GM18520 (cell line): ENCODE results near the gene EOLA1.
"Not testable (repeated sequence)": the region's sequence is repeated elsewhere in the genome, so short reads cannot be mapped to it uniquely, and the experiment has no call there.

Source experiments
- ATAC-seq: cut with Tn5 transposase; IDR thresholded peaks from one replicate; pipeline ENCODE4 v1.9.1; 2021; ENCODE audit not compliant: unreplicated experiment

Gene EOLA1

GRCh38 chrX:149541521-149542047 lies 772 bp downstream of the EOLA1 start:
- ATAC-seq = no peak

GRCh38 chrX:149545545-149546543 lies 5.0 kb downstream of the EOLA1 start:
- not testable (repeated sequence) for ATAC-seq

GRCh38 chrX:149546962-149547361 lies 6.2 kb downstream of the EOLA1 start:
- not testable (repeated sequence) for ATAC-seq

- not testable (repeated sequence) for ATAC-seq
Measured at GRCh38 chrX:149547782-149548181, 7.0 kb downstream of the EOLA1 start.

GRCh38 chrX:149549701-149550100 lies 8.9 kb downstream of the EOLA1 start, which contains the start of gene HSFX3:
Gene HSFX3, minus strand, starts transcription at chrX:149549924. Its CDS starts 72 bp downstream, at chrX:149549852.
- not testable (repeated sequence) for ATAC-seq

- ATAC-seq = not testable (repeated sequence)
Measured at GRCh38 chrX:149550454-149550853, 9.6 kb downstream of the EOLA1 start.

GRCh38 chrX:149551245-149551938 lies 10.6 kb downstream of the EOLA1 start:
- peak; percentile 45 for ATAC-seq

GRCh38 chrX:149551939-149552248 lies 11.1 kb downstream of the EOLA1 start:
- not testable (repeated sequence) for ATAC-seq

GRCh38 chrX:149555251-149555650 lies 14.4 kb downstream of the EOLA1 start:
- ATAC-seq = not testable (repeated sequence)

GRCh38 chrX:149563359-149563758 lies 22.5 kb downstream of the EOLA1 start:
- no peak for ATAC-seq

- no peak for ATAC-seq
Measured at GRCh38 chrX:149567621-149568417, 27.0 kb downstream of the EOLA1 start.

- ATAC-seq = no peak
Measured at GRCh38 chrX:149568701-149569296, 28.0 kb downstream of the EOLA1 start.

- no peak for ATAC-seq
Measured at GRCh38 chrX:149569770-149570169, 29.0 kb downstream of the EOLA1 start.

GRCh38 chrX:149570668-149571067 lies 29.9 kb downstream of the EOLA1 start:
- no peak for ATAC-seq

- no peak for ATAC-seq
Measured at GRCh38 chrX:149571770-149572169, 31.0 kb downstream of the EOLA1 start.

- ATAC-seq = no peak
Measured at GRCh38 chrX:149572743-149573142, 31.9 kb downstream of the EOLA1 start.

- peak; percentile 99 for ATAC-seq
Measured at GRCh38 chrX:149573456-149573855, 32.6 kb downstream of the EOLA1 start.

GRCh38 chrX:149585631-149586030 lies 44.8 kb downstream of the EOLA1 start:
- not testable (repeated sequence) for ATAC-seq

- ATAC-seq = not testable (repeated sequence)
Measured at GRCh38 chrX:149587359-149587758, 46.5 kb downstream of the EOLA1 start, which contains the start of gene MAGEA9B. Gene MAGEA9B, minus strand, starts transcription at chrX:149587459. Its CDS starts 4,280 bp downstream, at chrX:149583179.

GRCh38 chrX:149590993-149591392 lies 50.2 kb downstream of the EOLA1 start:
- not testable (repeated sequence) for ATAC-seq
